Ovary (tissue), 3 donors: Measurements from ENCODE around the gene RAB17.

Experiments used
- EP300 ChIP-seq: sonication (generic); formaldehyde crosslinking; IDR thresholded peaks from one replicate; pipeline ENCODE4 v1.6.1; 2017; ENCODE audit warnings: antibody characterized with exemption
- POLR2A ChIP-seq: fragments of 450-650 bp; IDR thresholded peaks from one replicate; pipeline ENCODE4 v1.6.1; 2017; ENCODE audit warnings: antibody characterized with exemption, mild to moderate bottlenecking, moderate library complexity
- TF ChIP-seq, protein P1 (sequence below), 3 donors: fragments of 450-650 bp in 2 of 3; fragments of 200-600 bp in 1 of 3; IDR thresholded peaks; one replicate each; pipeline versions ENCODE4 v1.5.1 to v1.8.0; 2016 to 2022; ENCODE audit warnings: antibody characterized with exemption in 3 of 3, mild to moderate bottlenecking in 1 of 3
- donor health status: DM: no; HTN: no; CAD: no.

DNA sequence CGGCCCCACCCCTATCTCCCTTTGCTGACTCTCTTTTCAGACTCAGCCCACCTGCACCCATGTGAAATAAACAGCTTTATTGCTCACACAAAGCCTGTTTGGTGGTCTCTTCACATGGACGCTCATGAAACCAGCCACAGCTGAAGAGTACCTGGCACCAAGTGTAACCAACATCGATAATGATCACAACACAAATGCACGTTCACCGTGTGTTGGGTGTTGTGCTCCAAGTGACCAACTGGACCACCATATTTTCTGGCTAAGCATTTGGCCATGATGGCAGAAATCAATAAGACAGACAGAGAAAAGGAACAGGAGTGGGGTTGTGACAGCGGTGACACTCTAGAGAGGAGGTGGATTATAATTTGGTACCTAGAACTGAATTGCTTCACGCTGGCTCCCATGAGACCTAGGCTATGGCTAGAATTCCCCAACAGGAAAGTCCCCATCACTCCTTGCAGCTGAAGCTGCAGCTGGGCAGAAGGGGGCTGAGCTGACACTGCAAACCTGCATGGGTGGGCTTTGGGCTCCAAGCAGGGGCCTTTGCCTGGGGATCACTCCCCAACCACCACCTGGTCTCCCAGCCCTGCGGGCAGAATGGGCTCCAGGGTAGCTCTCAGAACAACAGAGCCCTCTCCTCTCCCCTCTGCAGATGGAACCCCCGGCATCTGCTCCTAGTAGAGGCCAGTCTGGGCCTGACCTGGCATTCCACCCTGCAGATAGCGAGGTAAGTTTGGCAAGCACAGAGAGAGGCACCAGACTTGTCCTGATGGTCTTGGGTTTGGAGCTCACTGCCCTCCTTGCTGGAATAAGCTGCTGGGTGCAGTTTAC is 22.2 kb upstream of the RAB17 start:
- TF ChIP-seq, protein P1, sequence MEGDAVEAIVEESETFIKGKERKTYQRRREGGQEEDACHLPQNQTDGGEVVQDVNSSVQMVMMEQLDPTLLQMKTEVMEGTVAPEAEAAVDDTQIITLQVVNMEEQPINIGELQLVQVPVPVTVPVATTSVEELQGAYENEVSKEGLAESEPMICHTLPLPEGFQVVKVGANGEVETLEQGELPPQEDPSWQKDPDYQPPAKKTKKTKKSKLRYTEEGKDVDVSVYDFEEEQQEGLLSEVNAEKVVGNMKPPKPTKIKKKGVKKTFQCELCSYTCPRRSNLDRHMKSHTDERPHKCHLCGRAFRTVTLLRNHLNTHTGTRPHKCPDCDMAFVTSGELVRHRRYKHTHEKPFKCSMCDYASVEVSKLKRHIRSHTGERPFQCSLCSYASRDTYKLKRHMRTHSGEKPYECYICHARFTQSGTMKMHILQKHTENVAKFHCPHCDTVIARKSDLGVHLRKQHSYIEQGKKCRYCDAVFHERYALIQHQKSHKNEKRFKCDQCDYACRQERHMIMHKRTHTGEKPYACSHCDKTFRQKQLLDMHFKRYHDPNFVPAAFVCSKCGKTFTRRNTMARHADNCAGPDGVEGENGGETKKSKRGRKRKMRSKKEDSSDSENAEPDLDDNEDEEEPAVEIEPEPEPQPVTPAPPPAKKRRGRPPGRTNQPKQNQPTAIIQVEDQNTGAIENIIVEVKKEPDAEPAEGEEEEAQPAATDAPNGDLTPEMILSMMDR (IDR thresholded peaks at IDR 0.05): no peak
- TF ChIP-seq POLR2A: no peak
- no peak for TF ChIP-seq EP300
